Caco-2 (cell line): Measurements from ENCODE around the gene NUMBL. TPM values are rescaled to one million over a fixed set of nuclear protein-coding genes. Genes with fewer than 3 reads are reported as not detected.

Experiments
- BruUV-seq: library from RNA; stranded (reverse); fragments of 400-500 nt; replicated peaks from 2 replicates; lab custom pipeline; 2021; lab: Mats Ljungman, UMichigan
- CTCF ChIA-PET: fragments of 300-600 bp; sonication (Branson Sonifier 250); formaldehyde crosslinking; loops from one replicate; lab custom pipeline; 2022; ENCODE audit warnings: antibody characterized with exemption; lab: Charles Lee
- POLR2A ChIA-PET: fragments of 300-600 bp; sonication (Branson Sonifier 250); formaldehyde crosslinking; loops from one replicate; lab custom pipeline; 2022; ENCODE audit warnings: antibody characterized with exemption; lab: Charles Lee
- DNase-seq, 2 experiments: peaks; one replicate each; pipeline versions ENCODE4 v3.0.0 to v3.0.0-alpha.2; 2020 to 2022
- H3K27me3 ChIP-seq: replicated peaks from 2 replicates; pipeline ENCODE4 v1.6.0; 2011; ENCODE audit warnings: low read length; ENCODE audit not compliant: control insufficient read depth, insufficient read depth
- H3K36me3 ChIP-seq: 2 replicates; pipeline ENCODE4 v1.5.1; 2011; ENCODE audit warnings: low read length; ENCODE audit not compliant: control insufficient read depth, insufficient read depth
- H3K4me1 ChIP-seq: fragments of 250-450 bp; sonication (Bioruptor Pico); 2 replicates; pipeline ENCODE4 v1.5.1; 2020; ENCODE audit warnings: mild to moderate bottlenecking
- H3K4me3 ChIP-seq: 2 replicates; pipeline ENCODE4 v1.5.1; 2011; ENCODE audit warnings: low read depth, mild to moderate bottlenecking, control low read depth, low read length
- H3K9me3 ChIP-seq: fragments of 250-450 bp; sonication (Bioruptor Pico); 2 replicates; pipeline ENCODE4 v1.5.1; 2020; ENCODE audit warnings: mild to moderate bottlenecking, moderate library complexity
- H3K27ac Mint-ChIP-seq: one replicate; pipeline ENCODE4 v1.8.0; 2022; ENCODE audit warnings: mixed read lengths; ENCODE audit not compliant: unreplicated experiment
- H3K27me3 Mint-ChIP-seq: one replicate; pipeline ENCODE4 v1.8.0; 2022; ENCODE audit warnings: mixed read lengths; ENCODE audit not compliant: insufficient read depth, unreplicated experiment
- H3K36me3 Mint-ChIP-seq: one replicate; pipeline ENCODE4 v1.8.0; 2022; ENCODE audit warnings: mild to moderate bottlenecking, mixed read lengths; ENCODE audit not compliant: insufficient read depth, unreplicated experiment
- H3K4me1 Mint-ChIP-seq: one replicate; pipeline ENCODE4 v1.8.0; 2022; ENCODE audit warnings: low read depth, mixed read lengths; ENCODE audit not compliant: unreplicated experiment
- H3K4me3 Mint-ChIP-seq: one replicate; pipeline ENCODE4 v1.8.0; 2022; ENCODE audit warnings: mild to moderate bottlenecking, moderate library complexity, mixed read lengths; ENCODE audit not compliant: unreplicated experiment
- H3K9me3 Mint-ChIP-seq: one replicate; pipeline ENCODE4 v1.8.0; 2022; ENCODE audit warnings: mixed read lengths; ENCODE audit not compliant: unreplicated experiment
- intact Hi-C: fragments of 100-400 bp; cut with micrococcal nuclease; formaldehyde crosslinking; loops from one replicate; pipeline ENCODE4 v1.10.0; 2022; ENCODE audit not compliant: unreplicated experiment
- total RNA-seq: library from RNA; stranded (reverse); gene quantifications from 2 replicates; pipeline ENCODE4 v1.2.3, GENCODE V29; 2022
- TF ChIP-seq, protein P1 (sequence below), 2 experiments: fragments of 200-600 bp in 1 of 2; IDR thresholded peaks; 1 replicate in 1 of 2; 2 replicates in 1 of 2; pipeline versions ENCODE4 v1.5.1 to v1.8.0; 2011 to 2022; ENCODE audit warnings: antibody characterized with exemption in 1 of 2, control low read depth in 1 of 2, inconsistent platforms in 1 of 2, low read depth in 1 of 2, low read length in 1 of 2, mild to moderate bottlenecking in 1 of 2, moderate library complexity in 1 of 2; ENCODE audit not compliant: insufficient read depth in 1 of 2, severe bottlenecking in 1 of 2, unreplicated experiment in 1 of 2

Gene NUMBL
- total RNA-seq, 1 experiment from 2014 or later, result 22.0 TPM

DNA sequence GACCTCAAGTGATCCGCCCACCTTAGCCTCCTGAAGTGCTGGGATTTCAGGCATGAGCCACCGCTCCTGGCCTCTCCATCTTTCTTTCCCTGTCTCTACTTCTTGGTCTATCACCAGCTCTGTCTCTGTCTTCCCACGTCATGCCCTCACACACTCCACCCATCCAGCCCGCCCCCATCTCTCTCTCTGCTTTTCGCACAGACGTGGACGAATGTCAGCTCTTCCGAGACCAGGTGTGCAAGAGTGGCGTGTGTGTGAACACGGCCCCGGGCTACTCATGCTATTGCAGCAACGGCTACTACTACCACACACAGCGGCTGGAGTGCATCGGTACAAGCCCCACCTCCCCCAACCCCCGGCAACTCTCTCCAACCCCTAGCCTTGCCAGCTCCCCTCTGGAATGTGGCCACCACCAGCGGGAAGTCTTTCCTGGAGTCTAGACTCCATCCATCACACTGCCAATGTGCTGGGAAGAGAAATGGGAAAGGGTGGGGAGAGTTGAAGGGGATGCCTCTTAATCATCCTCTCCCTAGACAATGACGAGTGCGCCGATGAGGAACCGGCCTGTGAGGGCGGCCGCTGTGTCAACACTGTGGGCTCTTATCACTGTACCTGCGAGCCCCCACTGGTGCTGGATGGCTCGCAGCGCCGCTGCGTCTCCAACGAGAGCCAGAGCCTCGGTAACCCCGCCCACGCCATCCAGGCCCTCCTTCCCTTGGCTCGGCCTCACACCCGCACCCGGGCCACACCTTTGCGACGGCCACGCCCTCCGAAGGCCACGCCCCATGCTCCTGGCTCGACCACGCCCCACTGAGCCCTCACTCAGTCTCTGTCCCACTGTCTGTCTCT lies 66.8 kb downstream of the NUMBL start:
- TF ChIP-seq, protein P1, sequence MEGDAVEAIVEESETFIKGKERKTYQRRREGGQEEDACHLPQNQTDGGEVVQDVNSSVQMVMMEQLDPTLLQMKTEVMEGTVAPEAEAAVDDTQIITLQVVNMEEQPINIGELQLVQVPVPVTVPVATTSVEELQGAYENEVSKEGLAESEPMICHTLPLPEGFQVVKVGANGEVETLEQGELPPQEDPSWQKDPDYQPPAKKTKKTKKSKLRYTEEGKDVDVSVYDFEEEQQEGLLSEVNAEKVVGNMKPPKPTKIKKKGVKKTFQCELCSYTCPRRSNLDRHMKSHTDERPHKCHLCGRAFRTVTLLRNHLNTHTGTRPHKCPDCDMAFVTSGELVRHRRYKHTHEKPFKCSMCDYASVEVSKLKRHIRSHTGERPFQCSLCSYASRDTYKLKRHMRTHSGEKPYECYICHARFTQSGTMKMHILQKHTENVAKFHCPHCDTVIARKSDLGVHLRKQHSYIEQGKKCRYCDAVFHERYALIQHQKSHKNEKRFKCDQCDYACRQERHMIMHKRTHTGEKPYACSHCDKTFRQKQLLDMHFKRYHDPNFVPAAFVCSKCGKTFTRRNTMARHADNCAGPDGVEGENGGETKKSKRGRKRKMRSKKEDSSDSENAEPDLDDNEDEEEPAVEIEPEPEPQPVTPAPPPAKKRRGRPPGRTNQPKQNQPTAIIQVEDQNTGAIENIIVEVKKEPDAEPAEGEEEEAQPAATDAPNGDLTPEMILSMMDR (IDR thresholded peaks at IDR 0.05; ENCODE audit: insufficient read depth in 1 of 2, low read depth in 1 of 2, low read length in 1 of 2, severe bottlenecking in 1 of 2, unreplicated experiment in 1 of 2), result no peak
- ChIA-PET POLR2A (no interaction called here), CTCF (interaction anchor here (0.7 to 1.1 kb wide), 4 partner anchors 9 to 128 kb away, joined by 3 to 6 read pairs (median 4); no protein-coding TSS in a partner anchor)
- H3K9me3 ChIP-seq, result no peaks in the 10 kb centered on the region
- H3K36me3 ChIP-seq, result no peaks in the 10 kb centered on the region; the same call in 1 of the 2 replicates
- no peaks in the 10 kb centered on the region for H3K27me3 Mint-ChIP-seq
- BruUV-seq, result no TSS peak
- peak overlapping the region; percentile 56 for H3K4me3 Mint-ChIP-seq
- no peaks in the 10 kb centered on the region for H3K27me3 ChIP-seq
- H3K36me3 Mint-ChIP-seq, result no peaks in the 10 kb centered on the region
- no peak overlapping the region for H3K27ac Mint-ChIP-seq
- intact Hi-C loops, result no loop called here
- DNase-seq, result peak; percentile 90 to 91
- peaks cover 15% of the 10 kb centered on the region for H3K4me1 Mint-ChIP-seq
- H3K4me3 ChIP-seq, result no peak overlapping the region
- H3K9me3 Mint-ChIP-seq, result no peaks in the 10 kb centered on the region
- H3K4me1 ChIP-seq, result peaks cover 11% of the 10 kb centered on the region; the same call in 1 of the 2 replicates

DNA sequence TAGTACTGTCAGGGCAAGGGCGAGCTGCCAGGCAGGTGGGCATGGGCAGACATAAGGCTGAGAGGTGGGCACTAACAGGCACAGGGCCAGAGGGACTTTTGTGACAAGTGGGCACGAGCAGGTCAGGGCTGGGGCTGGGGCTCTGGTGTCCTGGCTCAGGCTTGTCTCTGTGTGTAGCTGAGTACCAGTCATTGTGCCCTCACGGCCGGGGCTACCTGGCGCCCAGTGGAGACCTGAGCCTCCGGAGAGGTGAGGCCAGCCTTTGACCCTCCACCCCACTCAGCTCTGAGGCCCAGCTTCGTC lies 67.7 kb downstream of the NUMBL start:
- Mint-ChIP-seq H3K36me3 (no peaks in the 10 kb centered on the region), H3K9me3 (no peaks in the 10 kb centered on the region), H3K27ac (no peak overlapping the region), H3K27me3 (no peaks in the 10 kb centered on the region), H3K4me3 (no peak overlapping the region), H3K4me1 (peaks cover 15% of the 10 kb centered on the region)
- Histone ChIP-seq H3K36me3 (no peaks in the 10 kb centered on the region; the same call in 1 of the 2 replicates), H3K9me3 (no peaks in the 10 kb centered on the region), H3K4me3 (no peak overlapping the region), H3K27me3 (no peaks in the 10 kb centered on the region), H3K4me1 (peaks cover 11% of the 10 kb centered on the region; the same call in 1 of the 2 replicates)
- ChIA-PET CTCF (interaction anchor here (1.0 to 1.1 kb wide), 2 partner anchors 8 to 19 kb away, joined by 4 to 6 read pairs; no protein-coding TSS in a partner anchor), POLR2A (no interaction called here)
- TF ChIP-seq, protein P1 (IDR thresholded peaks at IDR 0.05; ENCODE audit: insufficient read depth in 1 of 2, low read depth in 1 of 2, low read length in 1 of 2, severe bottlenecking in 1 of 2, unreplicated experiment in 1 of 2), result no peak
- BruUV-seq, result no TSS peak
- intact Hi-C loops, result no loop called here
- no peak for DNase-seq

DNA sequence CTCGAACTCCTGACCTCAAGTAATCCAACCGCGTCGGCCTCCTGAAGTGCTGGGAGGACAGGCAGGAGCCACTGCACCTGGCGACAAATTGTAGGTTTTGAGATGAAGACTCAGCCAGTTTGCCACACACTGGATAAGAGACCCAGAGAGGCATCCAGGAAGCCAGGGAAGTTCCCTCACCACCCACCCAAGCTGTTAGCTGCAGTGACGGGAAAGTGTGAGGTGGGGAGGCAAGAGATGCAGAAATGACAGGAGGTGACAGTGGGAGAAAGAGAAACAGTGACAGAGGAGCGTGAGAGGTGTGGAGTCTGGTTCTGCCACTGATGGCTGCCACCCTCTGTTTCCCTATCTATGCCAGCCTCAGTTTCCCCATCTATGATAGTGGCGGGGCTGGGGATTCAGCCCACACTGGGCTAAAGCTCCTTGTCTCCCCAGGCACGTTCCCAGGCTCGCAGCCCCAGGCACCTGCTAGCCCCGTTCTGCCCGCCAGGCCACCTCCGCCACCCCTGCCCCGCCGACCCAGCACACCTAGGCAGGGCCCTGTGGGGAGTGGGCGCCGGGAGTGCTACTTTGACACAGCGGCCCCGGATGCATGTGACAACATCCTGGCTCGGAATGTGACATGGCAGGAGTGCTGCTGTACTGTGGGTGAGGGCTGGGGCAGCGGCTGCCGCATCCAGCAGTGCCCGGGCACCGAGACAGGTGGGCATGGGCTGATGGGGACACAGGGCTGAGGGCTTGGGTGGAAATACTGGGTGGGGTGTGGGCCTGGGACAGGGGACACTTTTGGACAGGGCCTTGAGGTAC lies 68.3 kb downstream of the NUMBL start:
- H3K9me3 ChIP-seq, result no peaks in the 10 kb centered on the region
- intact Hi-C loops, result no loop called here
- Mint-ChIP-seq H3K27ac (no peak overlapping the region), H3K27me3 (no peaks in the 10 kb centered on the region), H3K4me3 (no peak overlapping the region), H3K4me1 (peaks cover 15% of the 10 kb centered on the region), H3K36me3 (no peaks in the 10 kb centered on the region), H3K9me3 (no peaks in the 10 kb centered on the region)
- H3K27me3 ChIP-seq, result no peaks in the 10 kb centered on the region
- no peak for DNase-seq
- no TSS peak for BruUV-seq
- no peak overlapping the region for H3K4me3 ChIP-seq
- ChIA-PET CTCF (interaction anchor here (1.3 kb wide), 1 partner anchor 73 kb away, joined by 3 read pairs; no protein-coding TSS in a partner anchor), POLR2A (no interaction called here)
- H3K36me3 ChIP-seq, result no peaks in the 10 kb centered on the region
- TF ChIP-seq, protein P1 (IDR thresholded peaks at IDR 0.05; ENCODE audit: insufficient read depth in 1 of 2, low read depth in 1 of 2, low read length in 1 of 2, severe bottlenecking in 1 of 2, unreplicated experiment in 1 of 2), result no peak
- H3K4me1 ChIP-seq, result peaks cover 11% of the 10 kb centered on the region; the same call in 1 of the 2 replicates
